B cell (primary cell): ENCODE data around the gene NXPE3. TPM values are rescaled to one million over a fixed set of nuclear protein-coding genes. Genes with fewer than 3 reads are reported as not detected.

Source experiments
- ATAC-seq: fragments of 200-7000 bp; cut with Tn5 transposase; one replicate; pipeline ENCODE4 v1.10.0; 2021; ENCODE audit warnings: low read depth, mild to moderate bottlenecking, moderate number of reproducible peaks, moderate library complexity
- CTCF ChIA-PET: fragments of 350-600 bp; sonication (Branson Sonifier 250); formaldehyde crosslinking; loops from one replicate; lab custom pipeline; 2021; ENCODE audit warnings: antibody characterized with exemption, inconsistent platforms; lab: Charles Lee
- POLR2A ChIA-PET: fragments of 350-600 bp; sonication (Branson Sonifier 250); formaldehyde crosslinking; loops from one replicate; lab custom pipeline; 2021; ENCODE audit warnings: antibody characterized with exemption; lab: Charles Lee
- DNase-seq: peaks from one replicate; pipeline ENCODE4 v3.0.0; 2013
- H2AFZ ChIP-seq: 2 replicates; pipeline ENCODE4 v1.6.1; 2012; ENCODE audit warnings: mild to moderate bottlenecking, low read depth, low read length; ENCODE audit not compliant: insufficient read depth, poor library complexity, severe bottlenecking
- H3K27ac ChIP-seq, 2 donors: 1 replicate in 1 of 2; 2 replicates in 1 of 2; pipeline ENCODE4 v1.5.1; 2012 to 2013; ENCODE audit warnings: low read length in 2 of 2, mild to moderate bottlenecking in 2 of 2, moderate library complexity in 1 of 2
- H3K27me3 ChIP-seq, 4 experiments: fragments of 200-600 bp in 1 of 4; sonication (generic) in 1 of 4; replicated peaks in 1 of 4; 1 replicate in 2 of 4; 2 replicates in 2 of 4; pipeline versions ENCODE4 v1.6.1 to v1.7.0; 2013 to 2016; ENCODE audit warnings: low read length in 3 of 4, mild to moderate bottlenecking in 2 of 4, mixed read lengths in 1 of 4, moderate library complexity in 1 of 4; ENCODE audit not compliant: insufficient read depth in 4 of 4, control insufficient read depth in 3 of 4; ENCODE audit errors: control extremely low read depth in 1 of 4
- H3K36me3 ChIP-seq, 2 experiments: replicated peaks in 1 of 2; 1 replicate in 1 of 2; 2 replicates in 1 of 2; pipeline versions ENCODE4 v1.6.1 to v1.7.1; 2013; ENCODE audit warnings: low read length in 1 of 2; ENCODE audit not compliant: insufficient read depth in 2 of 2, control insufficient read depth in 1 of 2; ENCODE audit errors: control extremely low read depth in 1 of 2, extremely low read depth in 1 of 2
- H3K4me1 ChIP-seq, 2 donors: fragments of 200-600 bp in 1 of 2; sonication (generic) in 1 of 2; 1 replicate in 1 of 2; 2 replicates in 1 of 2; pipeline versions ENCODE4 v1.5.1 to v1.6.1; 2013 to 2017; ENCODE audit warnings: low read length in 2 of 2; ENCODE audit not compliant: control insufficient read depth in 2 of 2, insufficient read depth in 2 of 2
- H3K4me2 ChIP-seq: replicated peaks from 2 replicates; pipeline ENCODE3; 2012; ENCODE audit warnings: mild to moderate bottlenecking, low read depth, low read length; ENCODE audit not compliant: poor library complexity, severe bottlenecking
- H3K4me3 ChIP-seq, 5 experiments: fragments of 200-600 bp in 1 of 5; sonication (generic) in 1 of 5; 1 replicate in 3 of 5; 2 replicates in 2 of 5; pipeline versions ENCODE4 v1.5.1 to v1.7.0; 2011 to 2016; ENCODE audit warnings: low read length in 4 of 5, mild to moderate bottlenecking in 4 of 5, low read depth in 2 of 5, control low read depth in 1 of 5, moderate library complexity in 1 of 5; ENCODE audit not compliant: insufficient read depth in 1 of 5; ENCODE audit errors: control extremely low read depth in 1 of 5, extremely low read depth in 1 of 5
- H3K79me2 ChIP-seq: fragments of 200-600 bp; sonication (generic); one replicate; pipeline ENCODE4 v1.6.0; 2016; ENCODE audit warnings: low read length; ENCODE audit not compliant: control insufficient read depth, insufficient read depth
- H3K9ac ChIP-seq: fragments of 200-600 bp; sonication (generic); 2 replicates; pipeline ENCODE4 v1.6.1; 2017; ENCODE audit warnings: mild to moderate bottlenecking, low read length, moderate library complexity
- H3K9me3 ChIP-seq, 3 donors: one replicate each; pipeline versions ENCODE4 v1.6.1 to v1.7.1; 2013; ENCODE audit warnings: low read length in 2 of 3; ENCODE audit not compliant: control insufficient read depth in 2 of 3, insufficient read depth in 1 of 3; ENCODE audit errors: control extremely low read depth in 1 of 3
- H4K20me1 ChIP-seq: 2 replicates; pipeline ENCODE4 v1.6.0; 2012; ENCODE audit warnings: mild to moderate bottlenecking, low read length; ENCODE audit not compliant: insufficient read depth, control insufficient read depth, poor library complexity, severe bottlenecking
- H3K27ac Mint-ChIP-seq: one replicate; pipeline ENCODE4 v1.8.0; 2021; ENCODE audit warnings: mixed read lengths
- H3K27me3 Mint-ChIP-seq: one replicate; pipeline ENCODE4 v1.8.0; 2021; ENCODE audit warnings: mixed read lengths
- H3K4me1 Mint-ChIP-seq: one replicate; pipeline ENCODE4 v1.8.0; 2021; ENCODE audit warnings: mixed read lengths
- H3K4me3 Mint-ChIP-seq: one replicate; pipeline ENCODE4 v1.8.0; 2021; ENCODE audit warnings: mixed read lengths
- H3K9me3 Mint-ChIP-seq: one replicate; pipeline ENCODE4 v1.8.0; 2022; ENCODE audit warnings: mixed read lengths; ENCODE audit not compliant: insufficient read depth
- EZH2 ChIP-seq: IDR thresholded peaks from 2 replicates; pipeline ENCODE4 v1.6.1; 2012; ENCODE audit warnings: borderline replicate concordance, low read depth, mild to moderate bottlenecking, moderate library complexity, low read length; ENCODE audit not compliant: insufficient read depth, poor library complexity, severe bottlenecking
- WGBS: methylation state at CpG from one replicate; pipeline ENCODE4 v1.1.5; 2013; ENCODE audit warnings: missing lambda C conversion rate; ENCODE audit not compliant: insufficient coverage; 5-methylcytosine and 5-hydroxymethylcytosine counted together
- intact Hi-C: fragments of 100-400 bp; cut with micrococcal nuclease; formaldehyde crosslinking; loops from one replicate; pipeline ENCODE4 v1.10.0; 2022
- polyA plus RNA-seq: library from polyadenylated mRNA; depleted of rRNA; stranded (reverse); fragments of >200 nt; gene quantifications from 2 replicates; pipeline ENCODE4 v1.2.3, GENCODE V29; 2012
- total RNA-seq, 2 donors: library from RNA; stranded (reverse); fragments of 120-200 nt in 1 of 2; gene quantifications; 1 replicate in 1 of 2; 2 replicates in 1 of 2; pipeline versions ENCODE4 v1.2.3 to v1.2.4, GENCODE V29; 2013 to 2022
- TF ChIP-seq, protein P1 (sequence below): fragments of 200-600 bp; IDR thresholded peaks from one replicate; pipeline ENCODE4 v1.8.0; 2022; ENCODE audit warnings: antibody characterized with exemption, mild to moderate bottlenecking

Gene NXPE3
- total and polyA plus RNA-seq, 2 donors (not counting 1 experiment from before 2014, with no cell fraction given), result 15.4 to 19.7 TPM

DNA sequence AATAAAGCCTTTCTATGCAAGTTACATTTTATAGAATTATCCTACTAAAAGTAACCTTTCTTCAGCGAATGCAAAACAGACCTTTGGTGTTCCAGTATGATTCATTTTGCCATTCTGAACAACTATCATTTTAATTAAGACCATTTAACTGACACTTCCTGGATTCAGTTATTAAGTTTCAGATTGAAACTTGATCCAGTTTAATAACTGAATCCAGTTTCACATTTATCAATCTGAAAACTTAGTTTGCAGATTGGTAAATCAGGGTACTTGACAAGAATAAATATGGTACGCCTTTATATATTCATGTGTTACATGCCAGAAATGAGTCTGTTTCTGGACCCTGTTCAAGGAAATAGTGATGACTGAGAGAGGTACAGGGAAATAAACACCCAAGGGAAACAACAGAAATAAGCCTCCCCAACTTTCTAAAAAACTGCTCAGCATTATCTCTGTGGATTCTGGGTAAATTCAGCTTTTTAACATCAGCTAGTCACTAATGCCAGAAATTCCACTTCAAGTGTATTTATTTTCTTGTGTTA lies 47.0 kb downstream of the NXPE3 start:
- H3K27me3 Mint-ChIP-seq, result no peaks in the 10 kb centered on the region
- Histone ChIP-seq H3K4me2 (no peak overlapping the region), H3K79me2 (peaks cover 18% of the 10 kb centered on the region), H3K9ac (no peak overlapping the region), H3K27ac (peak overlapping the region; percentile 47 to 97), H4K20me1 (no peaks in the 10 kb centered on the region), H2AFZ (peak overlapping the region; percentile 18), H3K27me3 (no peaks in the 10 kb centered on the region), H3K9me3 (peaks cover 0 to 5% (median 0%) of the 10 kb centered on the region in 3 donors), H3K36me3 (peaks cover 0 to 8% of the 10 kb centered on the region in 2 experiments), H3K4me3 (no peak overlapping the region), H3K4me1 (peaks cover 37 to 43% of the 10 kb centered on the region in 2 donors)
- no CpG with 5 or more reads among the region's 2 CpGs for WGBS
- intact Hi-C loops, result loop anchor here (2.0 to 5.0 kb wide), 3 partner anchors 13 to 111 kb away; no protein-coding TSS in a partner anchor
- H3K4me1 Mint-ChIP-seq, result peaks cover 43% of the 10 kb centered on the region
- DNase-seq, result peak; percentile 23
- TF ChIP-seq EZH2, result no peak
- TF ChIP-seq, protein P1, sequence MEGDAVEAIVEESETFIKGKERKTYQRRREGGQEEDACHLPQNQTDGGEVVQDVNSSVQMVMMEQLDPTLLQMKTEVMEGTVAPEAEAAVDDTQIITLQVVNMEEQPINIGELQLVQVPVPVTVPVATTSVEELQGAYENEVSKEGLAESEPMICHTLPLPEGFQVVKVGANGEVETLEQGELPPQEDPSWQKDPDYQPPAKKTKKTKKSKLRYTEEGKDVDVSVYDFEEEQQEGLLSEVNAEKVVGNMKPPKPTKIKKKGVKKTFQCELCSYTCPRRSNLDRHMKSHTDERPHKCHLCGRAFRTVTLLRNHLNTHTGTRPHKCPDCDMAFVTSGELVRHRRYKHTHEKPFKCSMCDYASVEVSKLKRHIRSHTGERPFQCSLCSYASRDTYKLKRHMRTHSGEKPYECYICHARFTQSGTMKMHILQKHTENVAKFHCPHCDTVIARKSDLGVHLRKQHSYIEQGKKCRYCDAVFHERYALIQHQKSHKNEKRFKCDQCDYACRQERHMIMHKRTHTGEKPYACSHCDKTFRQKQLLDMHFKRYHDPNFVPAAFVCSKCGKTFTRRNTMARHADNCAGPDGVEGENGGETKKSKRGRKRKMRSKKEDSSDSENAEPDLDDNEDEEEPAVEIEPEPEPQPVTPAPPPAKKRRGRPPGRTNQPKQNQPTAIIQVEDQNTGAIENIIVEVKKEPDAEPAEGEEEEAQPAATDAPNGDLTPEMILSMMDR, result no peak
- H3K27ac Mint-ChIP-seq, result peak overlapping the region; percentile 93
- ChIA-PET POLR2A (interaction anchor here (2.0 to 5.5 kb wide), 3 partner anchors 11 to 23 kb away, joined by 4 to 41 read pairs (median 10); partner anchors contain the start of gene NFKBIZ), CTCF (interaction anchor here (1.1 to 3.3 kb wide), 7 partner anchors 12 to 403 kb away, joined by 3 to 31 read pairs (median 12); partner anchors contain the start of gene NFKBIZ)
- H3K4me3 Mint-ChIP-seq, result no peak overlapping the region
- ATAC-seq, result no peak
- no peaks in the 10 kb centered on the region for H3K9me3 Mint-ChIP-seq
